ENCODE results near the gene LIN37. TPM values are rescaled to one million over a fixed set of nuclear protein-coding genes. Genes with fewer than 3 reads are reported as not detected.

LIN37 gene
- total and polyA plus RNA-seq, 4 donors, result 4.4 to 16.2 (median 13.8) TPM

DNA sequence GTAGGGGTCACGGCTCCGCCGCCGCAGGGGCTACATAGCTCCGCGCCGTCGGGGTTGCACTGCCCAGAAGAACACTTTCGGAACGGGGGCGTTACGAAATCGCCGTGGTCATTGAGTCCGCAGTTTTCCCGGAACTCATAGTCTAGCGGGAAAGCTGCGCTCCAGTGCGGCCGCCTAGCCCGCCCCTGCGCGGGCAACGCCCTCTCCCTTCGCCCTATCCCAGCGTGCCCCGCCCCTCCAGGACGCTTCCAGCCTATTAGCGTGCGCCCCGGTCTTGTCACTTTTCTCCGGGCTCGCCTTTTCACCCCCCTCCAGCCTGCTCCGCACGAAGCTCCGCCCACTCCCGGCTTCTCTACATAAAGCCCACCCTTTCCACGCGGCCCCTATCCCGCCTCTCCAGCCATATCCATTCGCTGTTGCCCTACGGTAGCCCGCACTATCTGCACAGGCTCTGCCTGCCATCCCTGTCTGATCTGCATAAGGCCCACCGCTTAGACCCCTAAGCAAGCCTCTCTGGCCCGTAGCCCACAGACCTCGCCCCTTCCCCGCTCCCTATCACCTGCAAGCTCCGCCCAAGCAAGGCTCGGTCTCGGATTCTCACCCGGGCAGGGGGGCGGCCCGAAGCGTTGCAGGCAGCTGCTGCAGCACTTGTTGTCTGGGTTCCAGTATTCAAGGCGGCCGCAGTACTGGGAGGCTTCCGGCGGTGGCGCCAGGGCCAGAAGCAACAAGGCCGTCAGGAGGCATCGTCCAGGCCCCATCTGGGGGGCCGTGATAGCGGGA lies 7.8 kb upstream of the LIN37 start:
- H3K4me1 ChIP-seq (ENCODE audit: control insufficient read depth in 5 of 5, insufficient read depth in 5 of 5, low read length in 5 of 5), result peaks cover 0 to 22% (median 4%) of the 10 kb centered on the region in 5 donors
- peak overlapping the region in 1 of 2 donors; percentile 38 for H3K9ac ChIP-seq (ENCODE audit: insufficient read depth in 1 of 2, low read length in 2 of 2)
- peak overlapping the region; percentile 56 for H3K4me3 ChIP-seq
- TF ChIP-seq, protein P1, sequence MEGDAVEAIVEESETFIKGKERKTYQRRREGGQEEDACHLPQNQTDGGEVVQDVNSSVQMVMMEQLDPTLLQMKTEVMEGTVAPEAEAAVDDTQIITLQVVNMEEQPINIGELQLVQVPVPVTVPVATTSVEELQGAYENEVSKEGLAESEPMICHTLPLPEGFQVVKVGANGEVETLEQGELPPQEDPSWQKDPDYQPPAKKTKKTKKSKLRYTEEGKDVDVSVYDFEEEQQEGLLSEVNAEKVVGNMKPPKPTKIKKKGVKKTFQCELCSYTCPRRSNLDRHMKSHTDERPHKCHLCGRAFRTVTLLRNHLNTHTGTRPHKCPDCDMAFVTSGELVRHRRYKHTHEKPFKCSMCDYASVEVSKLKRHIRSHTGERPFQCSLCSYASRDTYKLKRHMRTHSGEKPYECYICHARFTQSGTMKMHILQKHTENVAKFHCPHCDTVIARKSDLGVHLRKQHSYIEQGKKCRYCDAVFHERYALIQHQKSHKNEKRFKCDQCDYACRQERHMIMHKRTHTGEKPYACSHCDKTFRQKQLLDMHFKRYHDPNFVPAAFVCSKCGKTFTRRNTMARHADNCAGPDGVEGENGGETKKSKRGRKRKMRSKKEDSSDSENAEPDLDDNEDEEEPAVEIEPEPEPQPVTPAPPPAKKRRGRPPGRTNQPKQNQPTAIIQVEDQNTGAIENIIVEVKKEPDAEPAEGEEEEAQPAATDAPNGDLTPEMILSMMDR (IDR thresholded peaks at IDR 0.05; ENCODE audit: control extremely low read depth, extremely low read depth), result no peak
- H3K9me3 ChIP-seq (ENCODE audit: control insufficient read depth in 4 of 4, insufficient read depth in 3 of 4, low read length in 3 of 4), result no peaks in the 10 kb centered on the region
- H3K27me3 ChIP-seq (ENCODE audit: control insufficient read depth in 3 of 3, insufficient read depth in 3 of 3, low read length in 2 of 3), result no peaks in the 10 kb centered on the region
- peak overlapping the region; percentile 74 to 94 for H3K27ac ChIP-seq (ENCODE audit: low read depth in 1 of 2, low read length in 1 of 2)
- DNase-seq (peak; percentile 98 to 99 (median 99)), ATAC-seq (ENCODE audit: insufficient read depth, low FRiP score) (peak; percentile 91)
- H3K36me3 ChIP-seq (ENCODE audit: control insufficient read depth in 4 of 4, insufficient read depth in 4 of 4, low read length in 4 of 4), result peaks cover 3 to 28% (median 15%) of the 10 kb centered on the region in 4 donors
- WGBS, 2 donors, result 0 to 1% methylated on average over 54 to 63 of the region's 63 CpGs

DNA sequence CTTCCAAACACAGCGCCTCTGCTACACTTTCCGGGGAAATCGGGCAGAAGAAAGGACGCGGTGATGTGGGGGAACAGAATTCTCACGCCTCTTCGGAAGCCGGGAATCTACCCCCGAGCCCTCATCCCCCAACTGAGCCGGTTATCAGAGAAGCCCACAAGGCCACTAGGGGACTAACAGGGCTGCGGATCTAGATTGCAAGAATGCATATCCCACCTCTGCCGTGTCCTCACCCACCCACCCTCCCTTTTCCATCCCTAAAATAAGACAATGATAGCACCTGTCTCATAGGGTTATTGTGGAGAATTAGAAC lies 7.2 kb upstream of the LIN37 start:
- no peak for DNase-seq
- peak overlapping the region in 1 of 2 donors; percentile 23 for H3K9ac ChIP-seq (ENCODE audit: insufficient read depth in 1 of 2, low read length in 2 of 2)
- ATAC-seq (ENCODE audit: insufficient read depth, low FRiP score), result no peak
- no peaks in the 10 kb centered on the region for H3K27me3 ChIP-seq (ENCODE audit: control insufficient read depth in 3 of 3, insufficient read depth in 3 of 3, low read length in 2 of 3)
- H3K4me1 ChIP-seq (ENCODE audit: control insufficient read depth in 5 of 5, insufficient read depth in 5 of 5, low read length in 5 of 5), result peaks cover 0 to 27% (median 5%) of the 10 kb centered on the region in 5 donors
- TF ChIP-seq, protein P1 (IDR thresholded peaks at IDR 0.05; ENCODE audit: control extremely low read depth, extremely low read depth), result no peak
- 1 to 7% methylated on average over 12 of the region's 12 CpGs for WGBS, 2 donors
- H3K27ac ChIP-seq (ENCODE audit: low read depth in 1 of 2, low read length in 1 of 2), result peak overlapping the region; percentile 74 to 94
- no peak overlapping the region for H3K4me3 ChIP-seq
- H3K36me3 ChIP-seq (ENCODE audit: control insufficient read depth in 4 of 4, insufficient read depth in 4 of 4, low read length in 4 of 4), result peaks cover 3 to 28% (median 14%) of the 10 kb centered on the region in 4 donors
- H3K9me3 ChIP-seq (ENCODE audit: control insufficient read depth in 4 of 4, insufficient read depth in 3 of 4, low read length in 3 of 4), result no peaks in the 10 kb centered on the region

DNA sequence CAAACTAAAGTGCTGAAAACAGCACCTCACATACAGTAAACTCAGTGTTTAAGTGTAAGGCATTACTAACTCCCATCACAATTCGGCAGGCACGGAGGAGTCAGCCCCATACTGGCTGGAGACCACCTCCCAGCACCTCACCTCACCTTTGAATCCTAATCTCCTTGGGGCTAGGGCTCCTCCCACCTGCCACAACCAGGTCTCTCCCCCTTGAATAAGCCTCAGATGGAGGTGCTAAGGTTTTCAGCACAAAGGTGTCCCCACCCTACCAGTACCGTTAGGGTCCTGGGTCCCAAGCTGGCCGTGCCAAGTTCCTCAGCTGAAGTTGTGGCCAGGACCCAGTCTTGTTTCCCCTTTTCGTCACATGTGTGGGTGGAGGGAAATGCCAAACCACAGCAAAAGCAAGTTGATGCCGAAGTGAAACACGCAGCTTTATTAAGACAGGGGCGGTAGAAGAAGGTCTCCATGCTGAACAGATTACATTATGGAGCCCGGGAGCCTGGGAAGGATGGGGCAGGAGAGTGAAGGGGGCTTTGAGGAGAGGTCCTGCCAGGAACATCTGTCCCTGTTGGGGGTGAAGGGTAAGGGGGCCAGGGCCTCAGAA lies 6.2 kb upstream of the LIN37 start, which contains the start of gene IGFLR1:
IGFLR1 (minus strand) TSS at position 332 of the 604 bp plus-strand sequence. CDS start 1,272 bp downstream, outside the sequence.
- no peaks in the 10 kb centered on the region for H3K27me3 ChIP-seq (ENCODE audit: control insufficient read depth in 3 of 3, insufficient read depth in 3 of 3, low read length in 2 of 3)
- DNase-seq, result no peak
- ATAC-seq (ENCODE audit: insufficient read depth, low FRiP score), result no peak
- peak within 1 kb of the TSS in 1 of 2 donors; percentile 69 for H3K27ac ChIP-seq (ENCODE audit: low read depth in 1 of 2, low read length in 1 of 2)
- 24 to 58% methylated on average over 9 of the region's 9 CpGs for WGBS, 2 donors
- no peaks in the 10 kb centered on the region for H3K9me3 ChIP-seq (ENCODE audit: control insufficient read depth in 4 of 4, insufficient read depth in 3 of 4, low read length in 3 of 4)
- TF ChIP-seq, protein P1 (IDR thresholded peaks at IDR 0.05; ENCODE audit: control extremely low read depth, extremely low read depth), result no peak
- H3K4me1 ChIP-seq (ENCODE audit: control insufficient read depth in 5 of 5, insufficient read depth in 5 of 5, low read length in 5 of 5), result peaks cover 0 to 30% (median 8%) of the 10 kb centered on the region in 5 donors
- H3K36me3 ChIP-seq (ENCODE audit: control insufficient read depth in 4 of 4, insufficient read depth in 4 of 4, low read length in 4 of 4), result peaks cover 3 to 19% (median 10%) of the 10 kb centered on the region in 4 donors
- no peak within 1 kb of the TSS for H3K9ac ChIP-seq (ENCODE audit: insufficient read depth in 1 of 2, low read length in 2 of 2)
- no peak within 1 kb of the TSS for H3K4me3 ChIP-seq

Data from lung (tissue), 12 donors.